Lung (tissue), 12 donors: ENCODE results near the gene DIP2C. TPM values are rescaled to one million over a fixed set of nuclear protein-coding genes. Genes with fewer than 3 reads are reported as not detected.
"Not testable (repeated sequence)": the region's sequence is repeated elsewhere in the genome, so short reads cannot be mapped to it uniquely, and the experiment has no call there.

Experiments
- ATAC-seq: fragments of 200-7000 bp; cut with Tn5 transposase; one replicate; pipeline ENCODE4 v1.9.1; 2020; ENCODE audit warnings: moderate number of reproducible peaks; ENCODE audit not compliant: insufficient read depth, low FRiP score
- DNase-seq, 3 donors: peaks; one replicate each; pipeline ENCODE4 v3.0.0-alpha.2; 2013 to 2017
- H3K27ac ChIP-seq, 2 donors: one replicate each; pipeline ENCODE4 v1.5.1; 2013; ENCODE audit warnings: mild to moderate bottlenecking in 2 of 2, moderate library complexity in 2 of 2, control low read depth in 1 of 2, inconsistent platforms in 1 of 2, low read depth in 1 of 2, low read length in 1 of 2
- H3K27me3 ChIP-seq, 3 donors: one replicate each; pipeline ENCODE4 v1.5.1; 2013; ENCODE audit warnings: low read length in 2 of 3; ENCODE audit not compliant: control insufficient read depth in 3 of 3, insufficient read depth in 3 of 3
- H3K36me3 ChIP-seq, 4 donors: one replicate each; pipeline ENCODE4 v1.5.1; 2013; ENCODE audit warnings: low read length in 4 of 4, mild to moderate bottlenecking in 1 of 4, moderate library complexity in 1 of 4; ENCODE audit not compliant: control insufficient read depth in 4 of 4, insufficient read depth in 4 of 4
- H3K4me1 ChIP-seq, 5 donors: one replicate each; pipeline ENCODE4 v1.5.1; 2013; ENCODE audit warnings: low read length in 5 of 5, mild to moderate bottlenecking in 2 of 5, moderate library complexity in 1 of 5; ENCODE audit not compliant: control insufficient read depth in 5 of 5, insufficient read depth in 5 of 5
- H3K4me3 ChIP-seq: one replicate; pipeline ENCODE4 v1.5.1; 2013; ENCODE audit warnings: mild to moderate bottlenecking, control low read depth, moderate library complexity
- H3K9ac ChIP-seq, 2 donors: one replicate each; pipeline ENCODE4 v1.5.1; 2013; ENCODE audit warnings: low read length in 2 of 2, control low read depth in 1 of 2; ENCODE audit not compliant: insufficient read depth in 1 of 2
- H3K9me3 ChIP-seq, 4 donors: one replicate each; pipeline ENCODE4 v1.5.1; 2013; ENCODE audit warnings: low read length in 3 of 4, mild to moderate bottlenecking in 1 of 4, moderate library complexity in 1 of 4; ENCODE audit not compliant: control insufficient read depth in 4 of 4, insufficient read depth in 3 of 4
- CTCF ChIP-seq: IDR thresholded peaks from 2 replicates; pipeline ENCODE4 v1.5.1; 2012; ENCODE audit warnings: mild to moderate bottlenecking; ENCODE audit errors: control extremely low read depth, extremely low read depth
- WGBS, 2 donors: extraction: QIAGEN DNeasy Blood & Tissue Kit; methylation state at CpG; one replicate each; pipeline ENCODE4 v1.1.7; 2013; 5-methylcytosine and 5-hydroxymethylcytosine counted together
- polyA plus RNA-seq, 2 donors: library from polyadenylated mRNA; stranded (reverse); fragments of 200-250 nt; gene quantifications; one replicate each; pipeline ENCODE4 v1.2.1, GENCODE V29; 2013
- total RNA-seq, 2 donors: library from RNA; depleted of rRNA in 1 of 2; stranded (reverse); fragments of >200 nt in 1 of 2; gene quantifications; one replicate each; pipeline ENCODE4 v1.2.1, GENCODE V29; 2014 to 2021
- donor health status: control.
- donor health status: control.
- donor health status: Bipolar disorder and iron deficiency.
- donor health status: healthy.
- donor health status: DM: yes; HTN: yes; CAD: no.

DIP2C gene
- total and polyA plus RNA-seq, 4 donors, result 3.6 to 20.0 (median 9.5) TPM

DNA sequence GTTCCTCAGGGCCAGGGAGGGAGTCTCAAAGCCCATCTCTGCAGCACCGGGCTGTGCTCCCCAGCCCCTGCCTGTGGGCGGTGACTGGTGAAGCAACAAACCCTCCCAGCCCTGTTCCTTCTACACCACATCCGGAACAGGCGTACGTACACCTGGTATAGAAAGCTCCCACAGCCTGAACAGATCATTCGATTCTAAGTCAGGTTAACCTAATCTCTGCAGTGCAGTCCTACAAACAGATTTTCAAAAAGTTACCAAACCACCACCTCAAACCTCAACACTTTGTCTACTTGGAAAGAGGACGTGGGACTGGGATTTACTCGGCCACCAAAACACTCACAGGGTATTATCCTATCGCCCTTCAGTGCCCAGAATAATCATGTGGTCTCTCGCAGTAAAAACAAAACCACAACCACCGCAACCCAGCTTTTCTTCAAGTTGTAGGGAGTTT is 238.4 kb downstream of the DIP2C start:
- Histone ChIP-seq H3K36me3 (peaks cover 0 to 2% (median 0%) of the 10 kb centered on the region in 4 donors), H3K9me3 (no peaks in the 10 kb centered on the region), H3K9ac (no peak overlapping the region), H3K27me3 (no peaks in the 10 kb centered on the region), H3K4me1 (peaks cover 0 to 15% (median 8%) of the 10 kb centered on the region in 5 donors), H3K27ac (no peak overlapping the region), H3K4me3 (no peak overlapping the region)
- DNase-seq, result no peak
- no peak for TF ChIP-seq CTCF
- ATAC-seq, result no peak
- WGBS, 2 donors, result 56 to 71% methylated on average over 11 of the region's 11 CpGs

DNA sequence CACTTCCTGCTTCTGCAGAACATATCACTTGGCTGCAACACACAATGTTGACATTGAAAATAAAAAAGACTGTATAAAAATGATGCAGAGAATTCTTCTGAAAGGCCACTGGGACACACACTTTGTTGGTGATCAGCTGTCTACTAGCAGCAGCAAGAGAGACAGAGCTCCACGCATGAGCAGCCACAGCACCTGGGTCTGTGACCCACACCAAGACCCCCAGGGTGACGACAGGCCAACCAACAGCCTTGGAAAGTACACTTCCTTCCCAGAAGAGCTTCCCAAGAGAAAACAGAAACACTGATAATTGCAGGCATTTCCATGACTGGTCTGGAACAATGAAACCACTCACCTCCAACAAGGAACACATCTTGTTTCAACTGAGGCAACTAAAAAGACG is 239.0 kb downstream of the DIP2C start:
- TF ChIP-seq CTCF, result no peak
- no peak for ATAC-seq
- H3K4me3 ChIP-seq, result no peak overlapping the region
- no peak overlapping the region for H3K27ac ChIP-seq
- H3K36me3 ChIP-seq, result peaks cover 0 to 3% (median 0%) of the 10 kb centered on the region in 4 donors
- no peaks in the 10 kb centered on the region for H3K9me3 ChIP-seq
- no peak overlapping the region for H3K9ac ChIP-seq
- peaks cover 0 to 15% (median 8%) of the 10 kb centered on the region in 5 donors for H3K4me1 ChIP-seq
- 73 to 75% methylated on average over 3 of the region's 3 CpGs for WGBS, 2 donors
- H3K27me3 ChIP-seq, result no peaks in the 10 kb centered on the region
- DNase-seq, result no peak

DNA sequence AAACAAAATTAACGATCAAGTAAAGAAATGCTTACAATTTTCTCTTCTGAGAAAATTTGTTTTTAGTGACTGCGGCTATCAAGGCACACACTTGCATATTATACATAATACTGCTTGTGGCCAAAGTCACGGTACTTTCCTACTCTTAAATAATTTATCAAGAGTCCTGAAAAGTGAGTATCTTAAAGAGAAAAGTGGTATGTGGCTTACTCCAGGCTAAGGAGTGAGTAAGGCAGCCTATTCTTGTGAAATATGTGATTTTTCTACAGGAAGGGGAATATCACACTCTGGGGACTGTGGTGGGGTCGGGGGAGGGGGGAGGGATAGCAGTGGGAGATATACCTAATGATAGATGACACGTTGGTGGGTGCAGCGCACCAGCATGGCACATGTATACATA is 240.1 kb downstream of the DIP2C start:
- DNase-seq, result not testable (repeated sequence)

GRCh38 chr10:443459-443858 is 246.0 kb downstream of the DIP2C start:
- H3K4me3 ChIP-seq, result no peak overlapping the region
- H3K36me3 ChIP-seq, result peaks cover 0 to 6% (median under 1%) of the 10 kb centered on the region in 4 donors
- peaks cover 0 to 2% (median 0%) of the 10 kb centered on the region in 5 donors for H3K4me1 ChIP-seq
- H3K9ac ChIP-seq, result no peak overlapping the region
- no peak overlapping the region for H3K27ac ChIP-seq
- TF ChIP-seq CTCF, result no peak
- WGBS, 2 donors, result 85 to 95% methylated on average over 2 of the region's 2 CpGs
- no peaks in the 10 kb centered on the region for H3K27me3 ChIP-seq
- DNase-seq, result no peak
- no peaks in the 10 kb centered on the region for H3K9me3 ChIP-seq
- ATAC-seq, result no peak

More for the DNA sequence above, 240.1 kb downstream of the DIP2C start:
- not testable (repeated sequence) for H3K9me3 ChIP-seq, H3K9ac ChIP-seq, H3K4me3 ChIP-seq, H3K27ac ChIP-seq, ATAC-seq, H3K27me3 ChIP-seq, H3K36me3 ChIP-seq
- peaks cover 0 to 15% (median 8%) of the 10 kb centered on the region in 5 donors for H3K4me1 ChIP-seq
- WGBS, 2 donors, result 84 to 92% methylated on average over 4 of the region's 6 CpGs
